ENCODE measurements around the gene CROCC2. TPM values are rescaled to one million over a fixed set of nuclear protein-coding genes. Genes with fewer than 3 reads are reported as not detected.

Gene CROCC2
- total RNA-seq, 1 donor from 2014 or later: not detected

DNA sequence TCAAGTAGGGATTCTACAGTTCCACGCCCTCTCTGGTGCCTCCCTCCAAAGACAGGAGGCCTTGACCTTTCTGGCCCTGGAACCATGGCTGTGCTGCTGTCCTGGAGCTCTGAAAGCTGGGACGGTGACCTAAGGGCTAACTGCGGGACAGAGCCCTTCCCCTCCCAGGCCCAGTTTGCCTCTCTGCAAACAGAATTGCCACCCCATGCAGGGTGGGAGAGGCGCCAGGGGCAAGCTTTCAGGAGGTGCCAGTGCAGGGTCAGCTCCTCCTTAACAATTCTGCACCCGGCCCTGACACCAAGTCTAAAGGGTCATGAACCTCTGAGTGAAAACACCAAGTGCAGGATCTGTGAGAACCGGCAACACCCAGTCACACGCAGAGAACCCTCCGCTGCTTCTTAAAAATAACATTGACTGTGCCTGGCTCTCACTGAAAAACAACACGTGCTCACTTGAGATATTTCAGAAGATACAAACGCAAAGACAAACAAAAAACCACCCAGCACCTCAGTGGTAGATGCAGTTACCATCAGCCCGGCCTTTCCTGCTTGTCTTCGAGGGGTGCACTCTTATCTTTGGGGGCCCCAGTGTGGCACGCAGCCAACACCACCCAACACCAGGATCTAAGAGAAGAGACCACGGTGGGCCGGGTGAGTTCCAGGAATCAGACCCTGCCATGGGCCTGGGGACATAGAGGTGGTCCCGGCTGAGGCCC is 91.2 kb downstream of the CROCC2 start:
- peaks cover 20% of the 10 kb centered on the region for H3K27me3 Mint-ChIP-seq (ENCODE audit: unreplicated experiment)
- H3K27ac Mint-ChIP-seq (ENCODE audit: unreplicated experiment): peak overlapping the region; percentile 19
- H3K4me1 Mint-ChIP-seq (ENCODE audit: unreplicated experiment): peaks cover 3% of the 10 kb centered on the region
- TF ChIP-seq, protein P1, sequence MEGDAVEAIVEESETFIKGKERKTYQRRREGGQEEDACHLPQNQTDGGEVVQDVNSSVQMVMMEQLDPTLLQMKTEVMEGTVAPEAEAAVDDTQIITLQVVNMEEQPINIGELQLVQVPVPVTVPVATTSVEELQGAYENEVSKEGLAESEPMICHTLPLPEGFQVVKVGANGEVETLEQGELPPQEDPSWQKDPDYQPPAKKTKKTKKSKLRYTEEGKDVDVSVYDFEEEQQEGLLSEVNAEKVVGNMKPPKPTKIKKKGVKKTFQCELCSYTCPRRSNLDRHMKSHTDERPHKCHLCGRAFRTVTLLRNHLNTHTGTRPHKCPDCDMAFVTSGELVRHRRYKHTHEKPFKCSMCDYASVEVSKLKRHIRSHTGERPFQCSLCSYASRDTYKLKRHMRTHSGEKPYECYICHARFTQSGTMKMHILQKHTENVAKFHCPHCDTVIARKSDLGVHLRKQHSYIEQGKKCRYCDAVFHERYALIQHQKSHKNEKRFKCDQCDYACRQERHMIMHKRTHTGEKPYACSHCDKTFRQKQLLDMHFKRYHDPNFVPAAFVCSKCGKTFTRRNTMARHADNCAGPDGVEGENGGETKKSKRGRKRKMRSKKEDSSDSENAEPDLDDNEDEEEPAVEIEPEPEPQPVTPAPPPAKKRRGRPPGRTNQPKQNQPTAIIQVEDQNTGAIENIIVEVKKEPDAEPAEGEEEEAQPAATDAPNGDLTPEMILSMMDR (IDR thresholded peaks at IDR 0.05; ENCODE audit: unreplicated experiment): no peak
- H3K9me3 Mint-ChIP-seq (ENCODE audit: unreplicated experiment): no peaks in the 10 kb centered on the region
- peaks cover 10% of the 10 kb centered on the region for H3K36me3 Mint-ChIP-seq (ENCODE audit: low read depth, unreplicated experiment)
- DNase-seq (ENCODE audit: low spot score): no peak
- peak overlapping the region; percentile 24 for H3K4me3 Mint-ChIP-seq (ENCODE audit: unreplicated experiment)

DNA sequence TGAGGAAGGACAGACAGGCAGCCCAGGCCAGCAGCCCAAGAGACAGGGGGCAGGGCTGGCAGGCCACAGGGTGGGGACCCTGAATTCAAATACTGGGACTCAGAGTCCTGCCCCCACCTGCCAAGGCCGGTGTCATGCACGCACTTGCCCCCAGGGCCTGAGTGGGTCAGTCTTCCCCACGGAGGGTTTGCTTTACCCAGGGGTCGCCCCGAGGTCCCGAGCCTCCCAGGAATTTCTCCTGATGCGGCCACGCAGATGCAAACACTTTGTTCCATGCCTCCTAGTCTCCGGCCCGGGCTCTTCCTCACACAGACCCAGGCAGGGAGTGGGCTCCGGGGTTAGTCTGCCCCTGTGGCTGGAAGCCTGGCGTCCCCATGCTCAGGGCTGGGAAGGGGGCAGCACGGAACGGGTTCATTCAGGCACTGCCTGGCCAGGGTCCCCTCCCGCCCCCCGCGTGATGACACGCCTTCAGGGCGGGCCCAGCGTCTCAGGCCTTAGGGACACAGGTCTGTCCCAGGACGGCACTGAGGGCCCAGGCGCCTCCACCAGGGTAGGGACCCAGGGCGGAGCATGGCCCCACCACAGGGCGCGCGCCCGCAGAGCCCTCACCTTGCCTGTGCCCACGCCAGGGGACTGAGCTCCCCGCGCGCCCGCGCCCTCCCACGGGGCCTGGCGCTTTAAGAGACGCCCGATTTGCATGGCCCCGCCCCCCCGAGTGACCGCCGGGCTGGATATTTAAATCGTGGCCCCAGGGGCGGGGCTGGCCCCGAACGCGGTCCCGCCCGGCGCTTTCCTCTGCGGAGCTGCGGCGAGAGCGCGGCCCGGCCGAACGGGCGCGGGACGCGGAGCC is 91.9 kb downstream of the CROCC2 start, which contains the start of gene SNED1:
Gene SNED1, plus strand, starts transcription at position 763 of the 850 bp plus-strand sequence. CDS start 220 bp downstream, outside the sequence.
- no peaks in the 10 kb centered on the region for H3K9me3 Mint-ChIP-seq (ENCODE audit: unreplicated experiment)
- H3K27ac Mint-ChIP-seq (ENCODE audit: unreplicated experiment): peak within 1 kb of the TSS; percentile 19
- peaks cover 19% of the 10 kb centered on the region for H3K27me3 Mint-ChIP-seq (ENCODE audit: unreplicated experiment)
- peak; percentile 77 for DNase-seq (ENCODE audit: low spot score)
- TF ChIP-seq, protein P1 (IDR thresholded peaks at IDR 0.05; ENCODE audit: unreplicated experiment): no peak
- peaks cover 3% of the 10 kb centered on the region for H3K4me1 Mint-ChIP-seq (ENCODE audit: unreplicated experiment)
- H3K4me3 Mint-ChIP-seq (ENCODE audit: unreplicated experiment): peak within 1 kb of the TSS; percentile 24
- peaks cover 10% of the 10 kb centered on the region for H3K36me3 Mint-ChIP-seq (ENCODE audit: low read depth, unreplicated experiment)

DNA sequence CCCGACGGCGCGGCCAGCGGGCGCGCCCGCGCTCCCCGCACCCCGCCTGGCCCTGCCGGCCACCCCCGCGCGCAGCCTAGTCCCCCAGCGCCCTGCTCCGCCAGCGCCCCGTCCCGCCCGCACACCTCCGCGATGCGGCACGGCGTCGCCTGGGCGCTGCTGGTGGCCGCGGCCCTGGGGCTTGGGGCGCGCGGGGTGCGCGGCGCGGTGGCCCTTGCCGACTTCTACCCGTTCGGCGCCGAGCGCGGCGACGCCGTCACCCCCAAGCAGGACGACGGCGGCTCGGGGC is 92.5 kb downstream of the CROCC2 start:
- Mint-ChIP-seq H3K27me3 (ENCODE audit: unreplicated experiment) (peaks cover 19% of the 10 kb centered on the region), H3K4me1 (ENCODE audit: unreplicated experiment) (peaks cover 3% of the 10 kb centered on the region), H3K9me3 (ENCODE audit: unreplicated experiment) (no peaks in the 10 kb centered on the region), H3K36me3 (ENCODE audit: low read depth, unreplicated experiment) (peaks cover 10% of the 10 kb centered on the region), H3K27ac (ENCODE audit: unreplicated experiment) (no peak overlapping the region), H3K4me3 (ENCODE audit: unreplicated experiment) (no peak overlapping the region)
- TF ChIP-seq, protein P1 (IDR thresholded peaks at IDR 0.05; ENCODE audit: unreplicated experiment): no peak
- DNase-seq (ENCODE audit: low spot score): no peak

DNA sequence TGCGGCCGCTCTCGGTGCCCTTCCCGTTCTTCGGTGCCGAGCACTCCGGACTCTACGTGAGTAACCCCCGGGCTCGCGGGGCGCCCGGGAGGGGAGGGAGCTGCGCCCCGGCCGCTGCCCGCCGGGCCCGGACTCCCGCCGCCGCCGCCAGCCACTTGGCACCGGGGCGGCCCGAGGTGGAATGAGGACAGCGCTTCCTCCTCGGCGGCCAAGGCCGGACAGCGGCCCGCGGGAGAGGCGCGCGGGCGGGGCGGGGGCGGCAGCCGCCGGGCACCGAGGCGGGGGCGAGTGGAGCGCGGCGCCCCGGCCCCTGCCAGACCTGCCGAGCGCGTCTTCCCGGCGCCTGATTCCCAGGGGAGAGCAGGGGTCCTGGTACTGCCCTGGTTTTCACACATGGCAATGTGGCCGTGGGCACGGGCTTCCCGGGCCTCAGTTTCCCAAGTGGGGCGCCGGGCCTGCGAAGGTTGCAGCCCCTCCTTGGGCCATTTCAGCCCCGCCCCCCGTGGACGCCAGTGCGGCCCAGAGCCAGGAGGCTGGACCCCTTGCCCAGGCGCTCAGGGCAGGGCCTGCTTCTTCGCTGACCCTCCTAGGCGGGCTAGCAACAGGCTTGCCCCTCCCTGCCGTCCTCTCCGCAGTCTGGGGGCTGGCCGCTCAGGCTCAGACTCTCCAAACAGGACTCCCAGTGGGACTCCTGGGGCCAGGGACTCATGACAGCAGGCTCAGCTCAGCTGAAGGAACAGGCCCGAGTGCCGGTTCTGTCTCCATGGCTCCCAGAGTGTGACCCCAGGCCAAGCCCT is 93.1 kb downstream of the CROCC2 start:
- DNase-seq (ENCODE audit: low spot score): peak; percentile 25

More for the DNA sequence above, 93.1 kb downstream of the CROCC2 start:
- TF ChIP-seq, protein P1 (IDR thresholded peaks at IDR 0.05; ENCODE audit: unreplicated experiment): no peak
- no peak overlapping the region for H3K27ac Mint-ChIP-seq (ENCODE audit: unreplicated experiment)
- peak overlapping the region; percentile 77 for H3K4me3 Mint-ChIP-seq (ENCODE audit: unreplicated experiment)
- peaks cover 10% of the 10 kb centered on the region for H3K36me3 Mint-ChIP-seq (ENCODE audit: low read depth, unreplicated experiment)
- H3K9me3 Mint-ChIP-seq (ENCODE audit: unreplicated experiment): no peaks in the 10 kb centered on the region
- peaks cover 3% of the 10 kb centered on the region for H3K4me1 Mint-ChIP-seq (ENCODE audit: unreplicated experiment)
- peaks cover 21% of the 10 kb centered on the region for H3K27me3 Mint-ChIP-seq (ENCODE audit: unreplicated experiment)
